ENCODE data around the gene FKBP14. TPM values are rescaled to one million over a fixed set of nuclear protein-coding genes. Genes with fewer than 3 reads are reported as not detected.

The FKBP14 gene
- total RNA-seq, result 10 to 100 TPM; 23.8 to 25.9 TPM
- polyA plus RNA-seq, result 1 to 10 TPM; 4.9 to 7.1 TPM
- long read RNA-seq, donor 1, full-length matches to known transcripts, result 95 of 100 reads
- long read RNA-seq, donor 1, partial matches to known transcripts, result 2 of 100 reads
- long read RNA-seq, donor 1, other reads (novel, unspliced or antisense), result 3 of 100 reads
- long read RNA-seq, donor 2, full-length matches to known transcripts, result 6 of 8 reads
- long read RNA-seq, donor 2, partial matches to known transcripts, result 0 of 8 reads
- long read RNA-seq, donor 2, other reads (novel, unspliced or antisense), result 2 of 8 reads

- no peaks in the 10 kb centered on the region for H3K9me3 ChIP-seq (ENCODE audit: control insufficient read depth, low read length)
- 0 to 1% methylated on average over 35 of the region's 35 CpGs for WGBS, 2 donors
- H3K27ac ChIP-seq (ENCODE audit: low read depth in 1 of 2, low read length in 2 of 2), result peak within 1 kb of the TSS; percentile 19 to 64
- DNase-seq (peak; percentile 98), ATAC-seq (ENCODE audit: low FRiP score) (peak; percentile 96)
- peak within 1 kb of the TSS; percentile 97 to 99 for H3K4me3 ChIP-seq (ENCODE audit: low read length in 2 of 2)
- H3K36me3 ChIP-seq (ENCODE audit: control insufficient read depth in 1 of 2, insufficient read depth in 2 of 2, low read length in 1 of 2), result no peaks in the 10 kb centered on the region
- no peaks in the 10 kb centered on the region for H3K27me3 ChIP-seq (ENCODE audit: control insufficient read depth in 1 of 2, insufficient read depth in 2 of 2, low read length in 1 of 2)
- peaks cover 7% of the 10 kb centered on the region in 2 donors for H3K4me1 ChIP-seq (ENCODE audit: control insufficient read depth in 1 of 2, insufficient read depth in 2 of 2, low read length in 2 of 2)
- intact Hi-C loops (cut with DNase I), result loop anchor here (2.0 to 10.0 kb wide), 5 partner anchors 38 to 111 kb away; partner anchors contain the start of gene SCRN1 (in 2 of the 2)
Observed at GRCh38 chr7:30026229-30027064, at the start of gene FKBP14. Gene FKBP14, minus strand, starts transcription at chr7:30026702. Its CDS starts 194 bp downstream, at chr7:30026508.

GRCh38 chr7:30074422-30075030 lies 48.0 kb upstream of the FKBP14 start:
- ATAC-seq (ENCODE audit: low FRiP score) (no peak), DNase-seq (no peak)
- Histone ChIP-seq H3K36me3 (ENCODE audit: control insufficient read depth in 1 of 2, insufficient read depth in 2 of 2, low read length in 1 of 2) (peaks cover 3 to 6% of the 10 kb centered on the region in 2 donors), H3K4me3 (ENCODE audit: low read length in 2 of 2) (no peak overlapping the region), H3K4me1 (ENCODE audit: control insufficient read depth in 1 of 2, insufficient read depth in 2 of 2, low read length in 2 of 2) (no peaks in the 10 kb centered on the region), H3K27ac (ENCODE audit: low read depth in 1 of 2, low read length in 2 of 2) (no peak overlapping the region), H3K9me3 (ENCODE audit: control insufficient read depth, low read length) (no peaks in the 10 kb centered on the region), H3K27me3 (ENCODE audit: control insufficient read depth in 1 of 2, insufficient read depth in 2 of 2, low read length in 1 of 2) (no peaks in the 10 kb centered on the region)
- WGBS, 2 donors, result 18 to 29% methylated on average over 1 of the region's 1 CpG
- intact Hi-C loops (cut with DNase I), result loop anchor here in 1 of 2 donors (5.0 kb wide), 1 partner anchor 43 kb away; no protein-coding TSS in a partner anchor

- intact Hi-C loops (cut with DNase I), result loop anchor here in 1 of 2 donors (5.0 kb wide), 1 partner anchor 45 kb away; no protein-coding TSS in a partner anchor
- Histone ChIP-seq H3K27me3 (ENCODE audit: control insufficient read depth in 1 of 2, insufficient read depth in 2 of 2, low read length in 1 of 2) (no peaks in the 10 kb centered on the region), H3K4me3 (ENCODE audit: low read length in 2 of 2) (no peak overlapping the region), H3K27ac (ENCODE audit: low read depth in 1 of 2, low read length in 2 of 2) (no peak overlapping the region), H3K36me3 (ENCODE audit: control insufficient read depth in 1 of 2, insufficient read depth in 2 of 2, low read length in 1 of 2) (peaks cover 1 to 3% of the 10 kb centered on the region in 2 donors), H3K9me3 (ENCODE audit: control insufficient read depth, low read length) (no peaks in the 10 kb centered on the region), H3K4me1 (ENCODE audit: control insufficient read depth in 1 of 2, insufficient read depth in 2 of 2, low read length in 2 of 2) (no peaks in the 10 kb centered on the region)
- 95 to 100% methylated on average over 1 of the region's 1 CpG for WGBS, 2 donors
- ATAC-seq (ENCODE audit: low FRiP score), result no peak
- no peak for DNase-seq
Observed at GRCh38 chr7:30072735-30073134, 46.2 kb upstream of the FKBP14 start.

- intact Hi-C loops (cut with DNase I), result loop anchor here in 1 of 2 donors (5.0 kb wide), 1 partner anchor 47 kb away; no protein-coding TSS in a partner anchor
- no peak for DNase-seq
- Histone ChIP-seq H3K9me3 (ENCODE audit: control insufficient read depth, low read length) (no peaks in the 10 kb centered on the region), H3K36me3 (ENCODE audit: control insufficient read depth in 1 of 2, insufficient read depth in 2 of 2, low read length in 1 of 2) (peaks cover 1 to 3% of the 10 kb centered on the region in 2 donors), H3K27ac (ENCODE audit: low read depth in 1 of 2, low read length in 2 of 2) (no peak overlapping the region), H3K27me3 (ENCODE audit: control insufficient read depth in 1 of 2, insufficient read depth in 2 of 2, low read length in 1 of 2) (no peaks in the 10 kb centered on the region), H3K4me1 (ENCODE audit: control insufficient read depth in 1 of 2, insufficient read depth in 2 of 2, low read length in 2 of 2) (no peaks in the 10 kb centered on the region), H3K4me3 (ENCODE audit: low read length in 2 of 2) (no peak overlapping the region)
- ATAC-seq (ENCODE audit: low FRiP score), result no peak
- WGBS, 2 donors, result 0 to 69% methylated on average over 1 of the region's 1 CpG
Observed at GRCh38 chr7:30070052-30070451, 43.5 kb upstream of the FKBP14 start.

GRCh38 chr7:30069096-30069867 lies 42.8 kb upstream of the FKBP14 start:
- DNase-seq, result no peak
- Histone ChIP-seq H3K27ac (ENCODE audit: low read depth in 1 of 2, low read length in 2 of 2) (peak overlapping the region in 1 of 2 donors; percentile 25), H3K27me3 (ENCODE audit: control insufficient read depth in 1 of 2, insufficient read depth in 2 of 2, low read length in 1 of 2) (no peaks in the 10 kb centered on the region), H3K4me1 (ENCODE audit: control insufficient read depth in 1 of 2, insufficient read depth in 2 of 2, low read length in 2 of 2) (no peaks in the 10 kb centered on the region), H3K36me3 (ENCODE audit: control insufficient read depth in 1 of 2, insufficient read depth in 2 of 2, low read length in 1 of 2) (peaks cover 1 to 3% of the 10 kb centered on the region in 2 donors), H3K9me3 (ENCODE audit: control insufficient read depth, low read length) (no peaks in the 10 kb centered on the region), H3K4me3 (ENCODE audit: low read length in 2 of 2) (no peak overlapping the region)
- intact Hi-C loops (cut with DNase I), result loop anchor here (5.0 to 10.0 kb wide), 5 partner anchors 42 to 194 kb away; partner anchors contain the start of genes FKBP14 (in 1 of the 2) and PLEKHA8 (in 1 of the 2)
- WGBS, 2 donors, result 76% methylated on average over 5 of the region's 5 CpGs
- ATAC-seq (ENCODE audit: low FRiP score), result no peak

GRCh38 chr7:30068117-30068516 lies 41.6 kb upstream of the FKBP14 start:
- ATAC-seq (ENCODE audit: low FRiP score) (peak; percentile 83), DNase-seq (no peak)
- H3K4me3 ChIP-seq (ENCODE audit: low read length in 2 of 2), result no peak overlapping the region
- H3K4me1 ChIP-seq (ENCODE audit: control insufficient read depth in 1 of 2, insufficient read depth in 2 of 2, low read length in 2 of 2), result no peaks in the 10 kb centered on the region
- peak overlapping the region in 1 of 2 donors; percentile 69 for H3K27ac ChIP-seq (ENCODE audit: low read depth in 1 of 2, low read length in 2 of 2)
- H3K27me3 ChIP-seq (ENCODE audit: control insufficient read depth in 1 of 2, insufficient read depth in 2 of 2, low read length in 1 of 2), result no peaks in the 10 kb centered on the region
- intact Hi-C loops (cut with DNase I), result loop anchor here (5.0 to 10.0 kb wide), 5 partner anchors 41 to 193 kb away; partner anchors contain the start of genes FKBP14 (in 1 of the 2) and PLEKHA8 (in 1 of the 2)
- H3K9me3 ChIP-seq (ENCODE audit: control insufficient read depth, low read length), result no peaks in the 10 kb centered on the region
- H3K36me3 ChIP-seq (ENCODE audit: control insufficient read depth in 1 of 2, insufficient read depth in 2 of 2, low read length in 1 of 2), result peaks cover 1 to 3% of the 10 kb centered on the region in 2 donors

- Histone ChIP-seq H3K4me1 (ENCODE audit: control insufficient read depth in 1 of 2, insufficient read depth in 2 of 2, low read length in 2 of 2) (no peaks in the 10 kb centered on the region), H3K9me3 (ENCODE audit: control insufficient read depth, low read length) (no peaks in the 10 kb centered on the region), H3K27me3 (ENCODE audit: control insufficient read depth in 1 of 2, insufficient read depth in 2 of 2, low read length in 1 of 2) (no peaks in the 10 kb centered on the region), H3K4me3 (ENCODE audit: low read length in 2 of 2) (no peak overlapping the region), H3K36me3 (ENCODE audit: control insufficient read depth in 1 of 2, insufficient read depth in 2 of 2, low read length in 1 of 2) (peaks cover 1 to 3% of the 10 kb centered on the region in 2 donors), H3K27ac (ENCODE audit: low read depth in 1 of 2, low read length in 2 of 2) (no peak overlapping the region)
- DNase-seq (no peak), ATAC-seq (ENCODE audit: low FRiP score) (no peak)
- intact Hi-C loops (cut with DNase I), result loop anchor here (5.0 to 10.0 kb wide), 5 partner anchors 39 to 192 kb away; partner anchors contain the start of genes FKBP14 (in 1 of the 2) and PLEKHA8 (in 1 of the 2)
- 97 to 100% methylated on average over 1 of the region's 1 CpG for WGBS, 2 donors
Observed at GRCh38 chr7:30066687-30067086, 40.2 kb upstream of the FKBP14 start.
